Fibroblast of skin of scalp (primary cell): Measurements from ENCODE around the gene RASL10B. TPM values are rescaled to one million over a fixed set of nuclear protein-coding genes. Genes with fewer than 3 reads are reported as not detected.
"Not testable (repeated sequence)": the region's sequence is repeated elsewhere in the genome, so short reads cannot be mapped to it uniquely, and the experiment has no call there.

ENCODE experiments used
- DNase-seq: peaks from one replicate; pipeline ENCODE4 v3.0.0-alpha.2; 2013
- polyA plus RNA-seq, 2 experiments: library from polyadenylated mRNA; unstranded; fragments of 120-200 nt; gene quantifications; one replicate each; pipeline ENCODE4 v1.2.1, GENCODE V29; 2013; ENCODE audit not compliant: insufficient read length in 2 of 2

RASL10B gene, protein sequence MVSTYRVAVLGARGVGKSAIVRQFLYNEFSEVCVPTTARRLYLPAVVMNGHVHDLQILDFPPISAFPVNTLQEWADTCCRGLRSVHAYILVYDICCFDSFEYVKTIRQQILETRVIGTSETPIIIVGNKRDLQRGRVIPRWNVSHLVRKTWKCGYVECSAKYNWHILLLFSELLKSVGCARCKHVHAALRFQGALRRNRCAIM
- polyA plus RNA-seq (2013, experiment 1 of 2; ENCODE audit: insufficient read length): 3.1 TPM
- 3.9 TPM for polyA plus RNA-seq (2013, experiment 2 of 2; ENCODE audit: insufficient read length)

DNA sequence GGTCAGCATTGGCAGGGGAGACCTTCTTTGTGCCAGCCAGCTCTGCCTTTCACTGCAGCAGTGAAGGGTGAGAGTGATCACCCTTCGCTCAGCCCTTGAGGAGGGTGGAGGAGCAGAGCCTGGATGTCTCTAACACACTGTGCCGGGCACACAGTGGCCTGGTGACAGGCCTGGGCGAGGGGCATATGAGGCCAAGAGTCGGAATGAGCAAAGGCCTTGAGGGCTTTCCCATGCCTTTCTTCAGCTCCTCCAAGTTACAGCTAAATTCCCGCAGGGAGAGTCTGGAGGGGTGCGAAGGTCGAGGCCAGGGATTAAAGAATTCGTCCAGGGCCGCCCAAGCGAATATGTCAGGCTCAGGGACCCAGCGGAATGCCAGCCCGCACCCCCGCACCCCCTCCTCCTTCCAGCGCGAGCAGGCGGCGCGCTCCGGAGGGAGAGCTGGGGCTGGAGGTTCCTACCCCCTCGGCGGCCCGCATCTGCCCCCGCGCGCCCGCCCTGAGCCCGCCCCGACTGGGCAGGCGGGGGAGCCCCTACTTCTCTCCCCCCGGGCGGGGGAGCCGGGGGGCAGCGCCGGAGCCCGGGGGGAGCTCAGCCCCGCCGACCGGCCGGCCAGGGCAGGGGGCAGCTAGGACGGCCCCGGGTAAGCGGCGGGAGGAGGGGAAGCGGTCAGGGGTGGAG, at the start of gene RASL10B:
TSS of gene RASL10B (plus strand) at position 401 of the 678 bp plus-strand sequence. CDS start 3,546 bp downstream, outside the sequence.
- DNase-seq: peak; percentile 43

DNA sequence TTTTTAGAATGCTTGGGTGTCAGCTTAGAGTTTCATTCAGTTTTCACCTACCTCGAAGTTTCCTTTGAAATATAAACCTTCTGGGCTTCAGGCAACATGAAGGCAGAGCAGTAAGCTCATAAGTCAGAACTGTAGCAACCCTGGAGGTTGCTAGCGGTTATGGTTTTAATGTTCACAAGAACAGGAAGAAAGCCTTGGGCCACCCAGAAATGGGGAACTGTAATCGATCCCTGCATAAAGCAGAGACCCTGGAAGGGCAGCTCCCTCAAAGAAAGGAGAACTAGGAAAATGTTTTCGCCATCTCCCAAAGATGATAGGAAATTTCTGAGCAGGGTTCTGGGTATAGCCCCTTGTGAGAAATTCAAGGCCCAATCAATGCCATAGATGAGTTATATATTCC, 47.8 kb upstream of the RASL10B start:
- no peak for DNase-seq

DNA sequence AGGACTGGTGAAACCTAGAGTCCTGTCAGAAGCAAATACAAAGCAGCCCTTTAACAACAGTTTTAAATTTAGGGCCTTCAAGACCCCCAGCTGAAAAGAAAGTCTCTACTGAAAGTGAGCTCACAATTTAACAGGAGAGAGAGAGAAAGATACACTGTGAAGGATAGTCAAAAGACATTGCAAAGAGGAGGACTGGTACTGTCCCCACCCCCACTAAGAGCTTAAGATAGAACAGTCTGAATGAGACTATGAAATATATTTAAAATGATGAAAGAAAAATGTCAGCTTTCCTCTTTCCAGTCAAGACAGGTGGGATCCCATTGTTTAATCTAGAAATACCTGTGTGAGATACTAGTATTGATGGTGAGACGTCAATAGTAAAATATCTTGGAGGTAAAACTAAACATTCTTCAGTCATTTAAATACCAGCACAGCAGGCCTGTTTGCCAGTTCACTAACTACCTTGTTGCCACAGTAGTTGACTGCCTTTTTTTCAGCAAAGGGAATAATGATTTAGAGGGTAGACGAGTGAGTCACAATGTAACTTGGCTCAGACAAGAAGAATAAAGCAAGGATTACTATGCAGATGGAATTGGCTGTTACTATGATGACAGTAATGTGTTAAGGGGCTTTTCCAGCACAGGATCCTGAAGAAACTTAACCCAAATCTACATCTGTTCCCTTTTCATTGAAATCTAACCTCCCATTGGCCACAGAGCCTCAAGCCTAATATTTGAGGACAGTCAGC, 47.2 kb upstream of the RASL10B start:
- peak; percentile 49 for DNase-seq

DNA sequence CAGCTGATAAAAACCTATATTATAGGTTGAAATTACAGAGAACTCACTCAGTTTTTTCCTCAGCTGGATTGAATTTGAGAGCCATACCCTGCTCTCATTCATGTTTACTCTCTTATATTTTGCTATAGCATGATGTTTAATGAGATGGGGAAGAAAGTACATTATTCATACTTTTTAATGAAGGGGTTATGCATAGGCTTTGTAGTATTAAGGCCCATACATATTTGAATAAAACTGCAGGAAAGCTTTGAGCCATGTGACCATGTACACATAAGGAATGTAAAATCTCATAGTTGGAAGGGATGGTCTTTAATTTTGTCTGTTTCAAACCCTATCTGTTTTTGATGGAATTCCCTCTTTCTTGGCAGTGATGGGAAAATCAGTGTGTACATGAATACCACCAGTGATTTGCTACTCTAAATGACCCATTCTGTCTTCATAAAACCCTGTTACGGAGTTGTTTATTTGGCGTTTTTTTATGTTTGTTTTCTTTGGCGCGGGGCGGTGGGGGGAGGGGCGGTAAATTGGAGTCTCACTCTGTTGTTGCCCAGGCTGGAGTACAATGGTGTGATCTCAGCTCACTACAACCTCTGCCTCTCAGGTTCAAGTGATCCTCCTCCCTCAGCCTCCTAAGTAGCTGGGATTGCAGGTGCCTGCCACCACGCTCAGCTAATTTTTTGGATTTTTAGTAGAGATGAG, 38.8 kb upstream of the RASL10B start:
- no peak for DNase-seq

DNA sequence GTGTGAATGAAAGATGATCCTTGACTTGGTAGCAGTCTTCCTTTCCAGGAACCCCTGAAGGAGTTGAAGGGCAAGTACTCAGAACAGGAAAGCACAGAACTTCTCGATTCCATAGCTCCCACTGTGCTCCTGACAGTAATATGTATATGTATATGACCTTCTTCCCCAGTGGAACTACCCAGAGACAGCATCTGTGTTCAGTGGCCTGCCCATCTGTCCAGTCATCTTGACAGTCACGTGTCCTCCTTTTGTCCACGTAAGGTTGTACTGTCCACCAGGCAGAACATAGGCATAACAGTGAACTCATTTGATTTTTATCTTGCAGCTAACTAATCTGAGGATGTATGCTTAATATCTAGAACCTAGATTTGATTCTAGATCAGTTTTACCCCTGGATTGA, 37.8 kb upstream of the RASL10B start:
- no peak for DNase-seq

DNA sequence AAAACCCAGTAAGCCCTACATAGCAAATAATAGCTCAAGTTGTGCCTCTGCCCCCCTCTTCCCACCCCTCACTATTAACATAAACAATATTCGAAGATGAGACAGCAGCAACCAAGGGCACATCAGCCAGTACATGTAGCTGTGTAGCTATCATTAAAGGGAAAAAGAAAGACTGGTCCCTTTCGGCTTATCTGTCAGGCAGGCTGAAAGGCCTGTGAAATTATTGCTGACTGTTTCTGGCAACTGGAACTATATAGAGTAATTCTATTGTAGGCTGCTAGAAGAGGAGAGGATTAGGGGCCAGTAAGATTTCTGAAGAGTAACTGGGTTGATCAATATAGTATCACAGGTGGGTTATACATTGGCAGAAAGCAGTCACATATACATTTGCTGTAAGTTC, 36.5 kb upstream of the RASL10B start:
- DNase-seq: no peak

DNA sequence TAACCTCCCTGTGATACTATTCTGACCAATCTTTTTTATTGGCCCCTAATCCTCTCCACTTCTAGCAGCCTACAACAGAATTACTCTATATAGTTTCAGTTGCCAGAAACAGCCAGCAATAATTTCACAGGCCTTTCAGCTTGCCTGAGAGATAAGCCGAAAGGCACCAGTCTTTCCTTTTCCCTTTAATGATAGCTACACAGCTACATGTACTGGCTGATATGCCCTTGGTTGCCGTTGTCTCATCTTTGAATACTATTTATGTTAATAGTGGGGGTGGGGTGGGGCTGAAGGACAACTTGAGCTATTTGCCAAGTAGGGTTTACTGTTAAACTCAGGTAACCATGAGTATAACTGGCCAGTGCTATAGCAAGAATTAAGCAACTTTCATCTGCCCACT, 35.8 kb upstream of the RASL10B start:
- DNase-seq: no peak

DNA sequence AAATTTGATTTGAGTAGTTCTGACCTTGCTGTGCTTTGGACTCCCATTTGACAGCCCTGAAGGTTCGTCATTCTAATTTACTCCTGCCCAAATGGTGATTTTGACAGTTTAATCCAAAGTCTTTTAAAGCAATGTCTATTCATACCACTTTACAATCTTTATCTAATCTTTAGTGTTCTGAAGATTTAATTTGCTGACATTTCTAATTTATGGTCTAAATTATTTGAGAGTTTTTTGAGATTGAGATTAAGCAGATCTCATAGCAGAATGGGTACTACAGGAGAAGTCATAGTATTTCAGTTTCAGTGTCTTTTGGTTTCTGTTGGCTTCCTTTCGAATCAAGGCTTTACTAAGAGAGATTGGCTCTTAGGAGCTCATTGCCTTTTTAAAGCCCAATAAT, 32.6 kb upstream of the RASL10B start:
- no peak for DNase-seq

DNA sequence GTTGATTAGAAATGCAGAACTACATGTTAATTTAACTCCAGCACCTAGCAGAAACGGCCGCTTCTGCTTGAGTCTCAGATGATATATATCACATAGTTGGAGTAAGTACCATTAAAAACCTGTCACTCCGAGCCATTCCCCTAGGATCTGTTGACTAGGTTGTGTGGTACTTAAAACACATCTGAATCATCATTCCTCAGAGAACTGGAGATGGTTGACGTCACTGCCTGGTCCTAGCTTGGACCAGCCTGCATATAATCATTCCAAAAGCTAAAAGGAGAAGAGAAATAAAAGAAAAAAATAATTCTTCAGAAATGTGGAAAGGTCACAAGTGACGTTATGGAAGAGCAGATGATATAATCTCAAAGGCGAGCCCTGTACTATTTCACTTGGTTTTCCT, 31.3 kb upstream of the RASL10B start:
- no peak for DNase-seq

DNA sequence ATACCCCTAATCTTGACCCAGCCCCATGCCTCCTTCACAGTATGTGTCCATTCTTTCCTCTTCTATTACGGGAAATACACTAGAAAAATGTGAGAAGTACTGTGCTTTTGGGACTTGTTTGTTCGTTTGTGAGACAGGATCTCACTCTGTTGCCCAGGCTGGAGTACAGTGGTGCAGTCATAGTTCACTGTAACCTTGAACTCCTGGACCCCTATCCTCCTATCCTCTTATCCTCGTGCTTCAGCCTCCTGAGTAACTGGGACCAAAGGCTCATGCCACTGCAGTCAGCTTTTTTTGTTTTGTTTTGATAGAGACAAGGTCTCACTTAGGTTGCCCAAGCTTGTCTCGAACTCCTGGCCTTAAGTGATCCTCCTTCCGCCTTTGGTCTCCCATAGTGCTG, 29.9 kb upstream of the RASL10B start:
- DNase-seq: no peak

DNA sequence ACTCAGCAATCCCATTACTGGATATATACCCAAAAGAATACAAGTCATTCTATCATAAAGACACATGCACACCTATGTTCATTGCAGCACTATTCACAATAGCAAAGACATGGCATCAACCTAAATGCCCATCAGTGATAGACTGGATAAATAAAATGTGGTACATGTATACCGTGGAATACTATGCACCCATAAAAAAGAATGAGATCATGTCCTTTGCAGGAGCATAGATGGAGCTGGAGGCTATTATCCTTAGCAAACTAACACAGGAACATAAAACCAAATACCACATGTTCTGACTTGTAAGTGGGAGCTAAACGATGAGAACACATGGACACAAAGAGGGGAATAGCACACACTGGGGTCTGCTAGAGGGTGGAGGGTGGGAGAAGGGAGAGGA, 28.1 kb upstream of the RASL10B start:
- DNase-seq: not testable (repeated sequence)

DNA sequence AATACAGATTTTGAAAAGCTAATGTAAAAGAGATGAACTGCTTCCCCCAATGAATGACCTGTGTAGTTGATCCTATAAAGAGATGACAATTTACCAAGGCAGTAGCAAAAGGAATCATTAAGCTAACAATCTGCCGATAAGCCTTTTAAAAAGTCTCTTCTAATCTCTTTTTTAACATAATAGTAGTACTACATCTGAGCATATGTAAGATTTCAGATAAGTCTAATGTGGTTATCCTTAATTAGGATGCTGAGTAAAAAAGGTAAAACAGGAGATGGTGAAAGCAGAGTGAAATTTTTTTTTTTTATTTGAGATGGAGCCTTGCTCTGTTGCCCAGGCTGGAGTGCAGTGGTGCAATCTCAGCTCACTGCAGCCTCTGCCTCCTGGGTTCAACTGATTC, 26.2 kb upstream of the RASL10B start:
- no peak for DNase-seq

DNA sequence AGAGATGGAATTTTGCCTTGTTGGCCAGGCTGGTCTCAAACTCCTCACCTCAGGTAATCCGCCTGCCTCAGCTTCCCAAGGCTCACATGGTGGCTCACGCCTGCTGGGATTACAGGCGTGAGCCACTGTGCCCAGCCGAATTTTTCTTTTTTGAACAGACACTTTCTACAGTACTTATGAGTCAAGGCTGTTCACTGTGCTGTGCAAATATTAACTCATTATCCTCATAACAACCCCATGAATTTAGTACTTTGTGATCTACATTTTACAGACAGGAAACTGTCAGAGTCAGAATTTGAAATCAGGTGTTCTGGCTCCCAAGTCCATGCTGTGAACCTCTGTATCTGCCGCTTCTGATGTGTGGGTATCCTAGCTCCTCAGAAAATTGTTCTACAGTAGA, 25.7 kb upstream of the RASL10B start:
- no peak for DNase-seq

DNA sequence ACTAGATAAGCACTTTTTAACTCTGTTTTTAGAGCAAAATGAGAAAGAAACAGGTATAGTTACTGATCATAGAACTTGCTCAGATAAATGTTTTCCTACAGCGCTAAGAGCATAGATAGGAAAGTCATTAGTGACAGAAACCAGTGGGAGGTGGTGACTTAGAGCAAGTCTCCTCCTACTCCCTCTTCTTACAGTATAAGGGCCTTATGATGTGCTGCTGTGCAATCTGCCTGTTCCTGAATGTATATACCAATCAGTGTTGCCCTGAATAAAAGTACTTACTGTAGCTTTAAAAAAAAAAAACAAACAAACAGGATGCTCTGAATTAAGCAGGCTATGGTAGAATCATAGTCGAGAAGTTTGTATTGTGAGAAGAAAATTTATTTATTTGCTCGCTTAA, 23.3 kb upstream of the RASL10B start:
- DNase-seq: no peak

DNA sequence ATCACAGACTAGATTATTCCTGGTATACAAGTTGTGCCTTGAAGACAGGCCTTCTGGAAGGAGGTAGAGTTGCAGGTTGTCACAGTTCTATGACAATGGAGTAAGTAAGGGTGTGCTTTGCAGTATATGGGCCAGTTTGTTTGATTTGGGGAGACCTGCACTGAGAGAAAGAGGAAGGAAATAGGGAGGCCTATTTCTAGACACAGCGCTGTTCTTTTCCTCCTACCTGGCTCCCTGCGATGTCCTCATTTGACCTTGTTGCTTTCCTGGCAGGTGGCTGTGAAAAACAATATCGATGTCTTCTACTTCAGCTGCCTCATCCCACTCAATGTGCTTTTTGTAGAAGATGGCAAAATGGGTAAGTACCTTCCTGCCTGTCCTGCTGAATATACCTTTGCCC, 22.5 kb upstream of the RASL10B start:
- no peak for DNase-seq

DNA sequence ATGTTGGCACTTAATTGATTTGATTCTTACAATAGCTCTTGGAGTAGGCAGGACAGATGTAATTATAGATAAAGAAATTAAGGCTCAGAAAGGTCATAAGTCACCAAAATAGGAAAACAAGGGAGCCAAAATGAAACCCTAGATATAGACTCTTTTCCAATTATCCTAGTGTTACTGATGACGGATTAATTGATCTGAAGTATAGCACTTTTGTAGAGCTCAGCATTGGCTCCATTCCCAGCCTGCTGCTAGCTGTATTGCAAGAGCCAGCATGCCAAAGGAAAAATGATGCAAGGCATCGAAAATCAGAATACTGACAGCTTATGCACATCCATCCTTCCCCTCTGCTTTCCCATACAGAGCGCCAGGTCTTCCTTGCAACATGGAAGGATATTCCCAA, 21.6 kb upstream of the RASL10B start:
- DNase-seq: peak; percentile 77

DNA sequence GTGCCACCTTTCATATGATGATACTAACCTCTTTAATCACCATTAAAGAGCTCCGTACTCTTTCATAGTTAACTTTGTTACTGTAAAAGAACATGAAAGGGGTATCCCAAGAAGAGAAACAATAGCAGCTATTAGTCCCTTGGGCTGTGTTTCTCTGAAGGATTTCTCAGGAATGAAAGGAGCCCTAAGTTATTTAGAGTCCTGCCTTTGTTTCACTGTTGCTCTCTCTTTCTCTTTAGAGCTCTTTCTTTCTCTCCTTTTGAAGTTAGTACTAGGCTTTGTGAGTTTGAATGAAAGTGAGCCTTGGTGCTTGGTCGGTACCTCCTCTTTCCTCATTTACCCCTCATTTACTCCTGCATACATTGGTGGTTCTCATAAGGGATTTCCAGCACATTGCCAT, 20.5 kb upstream of the RASL10B start:
- DNase-seq: no peak

DNA sequence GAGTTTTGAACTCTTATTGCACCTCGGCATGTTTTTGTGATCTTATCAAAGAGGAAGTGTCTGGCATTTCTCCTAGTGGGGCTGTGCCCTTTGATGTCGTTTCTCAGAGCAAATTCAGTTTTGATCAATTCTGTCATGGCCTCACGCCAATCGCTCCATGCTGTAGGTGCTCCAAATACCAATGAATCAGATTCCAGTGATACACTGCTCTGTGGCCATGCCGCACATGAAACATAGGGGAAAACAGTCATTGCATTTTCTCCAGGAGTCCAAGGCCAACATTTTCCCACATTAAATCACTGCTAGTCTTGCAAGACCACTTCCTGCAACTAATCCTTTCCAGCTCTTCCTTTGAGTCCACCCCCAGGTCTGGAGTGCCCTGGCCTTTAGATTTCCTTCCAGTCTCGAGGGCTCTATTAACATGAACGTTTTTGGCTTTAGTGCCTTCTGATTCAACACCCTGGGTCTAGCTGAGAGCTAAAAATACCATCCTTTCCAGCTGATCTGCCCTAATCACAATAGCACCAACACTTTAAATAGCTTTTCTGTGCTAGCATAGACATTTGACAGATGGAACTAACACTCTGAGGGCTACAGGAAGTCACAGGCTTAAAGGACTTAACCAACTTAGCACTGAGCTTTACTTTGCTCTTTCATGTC, 18.2 kb upstream of the RASL10B start:
- DNase-seq: peak; percentile 86

DNA sequence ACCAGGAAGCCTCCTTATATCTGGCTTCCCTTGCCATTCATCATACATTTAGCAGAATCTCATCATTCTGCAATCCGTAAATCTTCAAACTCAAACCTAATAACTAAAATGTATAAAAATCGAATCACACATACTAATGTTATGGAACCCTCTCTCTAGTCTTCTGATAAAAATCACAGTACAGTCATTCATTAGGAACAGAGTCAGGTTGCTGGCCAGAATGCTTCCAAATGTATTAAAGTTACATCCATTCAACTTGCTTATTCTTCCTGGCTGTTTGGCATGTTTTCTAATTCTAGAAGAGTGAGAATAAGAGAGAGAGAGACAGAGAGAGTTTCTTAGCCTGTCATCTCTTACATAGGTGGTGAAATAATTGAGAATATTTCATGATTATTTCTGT, 16.5 kb upstream of the RASL10B start:
- DNase-seq: no peak

DNA sequence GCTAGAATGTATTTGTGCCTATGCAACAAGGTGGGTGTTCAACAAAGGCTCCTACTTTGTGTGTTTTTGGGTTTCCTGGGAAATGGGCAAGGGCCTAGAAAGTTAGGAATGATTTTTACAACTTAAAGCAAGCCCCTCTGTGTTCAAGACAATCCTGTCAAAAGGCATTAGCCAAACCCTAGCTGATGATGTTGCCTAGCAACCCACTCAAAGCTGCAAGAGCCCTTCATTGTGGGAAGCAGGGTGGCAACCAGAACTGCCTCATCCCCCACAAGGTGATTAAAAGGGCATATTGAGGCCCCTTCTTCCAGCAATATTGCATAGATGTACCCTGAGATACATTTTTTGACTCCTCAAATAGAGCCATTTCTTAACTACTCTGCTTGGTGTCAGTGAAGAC, 16.0 kb upstream of the RASL10B start:
- no peak for DNase-seq

DNA sequence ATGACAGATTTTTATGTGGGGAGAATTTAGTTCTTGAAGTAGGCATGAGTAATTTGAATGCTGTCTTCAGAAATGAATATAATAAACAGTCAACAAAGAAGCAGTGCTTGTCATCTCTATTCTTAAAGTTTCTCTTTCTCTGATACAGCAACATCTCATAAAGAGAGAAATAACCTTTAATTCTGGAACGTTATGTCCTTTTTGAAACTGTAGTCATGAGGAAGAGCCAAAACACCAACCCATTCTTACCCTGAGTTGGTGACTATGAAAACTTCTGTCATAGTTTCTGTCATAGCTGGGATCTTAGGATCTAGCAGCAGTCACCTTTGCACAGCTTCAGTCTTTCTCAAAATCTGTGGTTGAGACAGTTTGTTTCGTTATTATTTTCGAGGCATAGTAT, 15.3 kb upstream of the RASL10B start:
- DNase-seq: no peak

DNA sequence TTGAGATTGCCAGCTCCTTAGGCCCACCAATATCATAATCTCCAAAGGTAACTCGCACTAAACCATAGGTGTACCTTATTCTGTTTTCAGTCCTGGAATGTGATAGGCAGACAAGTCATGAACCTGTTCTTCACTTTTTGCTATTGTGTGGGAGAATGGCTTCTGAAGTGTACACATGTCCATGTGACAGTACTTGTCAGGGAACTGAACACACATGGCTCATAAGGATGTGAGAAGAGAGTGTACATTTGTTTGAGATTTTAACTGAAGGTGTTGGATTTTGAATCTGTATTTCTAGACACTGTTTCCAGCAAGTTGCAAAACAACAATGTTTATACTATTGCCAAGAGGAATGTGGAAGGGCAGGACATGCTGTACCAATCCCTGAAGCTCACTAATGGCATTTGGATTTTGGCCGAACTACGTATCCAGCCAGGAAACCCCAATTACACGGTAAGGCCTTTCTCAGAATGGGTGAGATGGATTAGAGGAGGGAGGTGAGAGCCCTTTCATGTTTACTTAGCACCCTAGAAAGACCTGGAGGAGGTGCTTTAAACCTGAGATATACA, 14.5 kb upstream of the RASL10B start:
- DNase-seq: no peak
